HG03571 (cell line): Measurements from ENCODE around the gene NOVA2.

ENCODE experiments used
- ATAC-seq: cut with Tn5 transposase; IDR thresholded peaks from one replicate; pipeline ENCODE4 v1.9.1; 2021; ENCODE audit not compliant: unreplicated experiment

NOVA2 gene

DNA sequence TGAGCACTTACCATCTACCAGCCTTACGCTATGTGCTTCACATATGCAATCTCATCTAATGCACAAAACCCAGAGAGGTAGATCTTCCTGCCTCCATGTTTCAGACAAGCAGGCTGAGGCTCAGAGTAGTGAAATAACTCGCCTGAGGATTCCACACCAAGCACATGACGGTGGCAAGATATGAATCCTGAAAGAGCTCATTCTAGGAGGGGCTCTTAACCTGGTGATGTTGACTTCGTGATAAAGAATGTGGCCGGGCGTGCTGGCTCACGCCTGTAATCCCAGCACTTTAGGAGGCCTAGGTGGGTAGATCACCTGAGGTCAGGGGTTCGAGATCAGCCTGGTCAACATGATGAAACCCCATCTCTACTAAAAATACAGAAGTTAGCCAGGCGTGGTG is 5.0 kb downstream of the NOVA2 start:
- ATAC-seq = no peak

DNA sequence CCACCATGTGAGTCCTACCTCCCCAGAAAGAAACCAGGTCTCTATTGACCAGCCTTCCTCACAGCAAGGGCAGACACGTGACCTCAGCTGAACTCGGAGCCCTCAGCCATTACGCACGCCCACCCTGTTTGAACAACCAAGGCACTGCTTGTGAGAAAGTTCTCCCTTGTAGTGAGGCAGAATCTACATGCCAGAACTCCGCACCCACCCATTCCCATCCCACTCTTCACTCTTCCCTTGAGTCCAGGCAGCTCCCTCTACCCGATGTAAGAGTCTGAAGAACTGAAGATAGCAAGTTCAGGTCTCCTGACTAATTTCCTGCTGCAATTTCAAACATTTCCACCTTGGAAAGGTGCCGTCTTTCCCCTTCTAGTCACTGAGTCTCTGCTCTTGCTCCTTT is 6.4 kb downstream of the NOVA2 start:
- no peak for ATAC-seq

DNA sequence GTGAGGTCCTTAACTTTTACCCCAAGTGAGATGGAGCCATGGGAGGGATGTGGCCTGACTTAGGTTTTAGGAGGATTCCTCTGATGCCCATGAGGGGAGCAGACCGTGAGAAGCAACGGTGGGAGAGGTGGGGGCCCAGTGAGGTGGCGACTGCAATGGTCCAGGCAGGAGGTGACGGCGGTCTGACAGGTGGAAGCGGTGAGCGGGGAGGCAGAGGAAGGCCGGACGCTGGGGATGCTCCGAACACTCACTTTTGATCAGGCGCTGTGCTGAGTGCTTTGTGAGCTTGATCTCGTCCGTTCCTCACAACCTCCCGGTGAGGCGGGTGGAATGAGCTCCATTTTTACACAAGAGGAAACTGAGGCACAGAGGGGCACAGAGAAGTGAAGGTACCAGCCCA is 11.6 kb downstream of the NOVA2 start:
- ATAC-seq = no peak

DNA sequence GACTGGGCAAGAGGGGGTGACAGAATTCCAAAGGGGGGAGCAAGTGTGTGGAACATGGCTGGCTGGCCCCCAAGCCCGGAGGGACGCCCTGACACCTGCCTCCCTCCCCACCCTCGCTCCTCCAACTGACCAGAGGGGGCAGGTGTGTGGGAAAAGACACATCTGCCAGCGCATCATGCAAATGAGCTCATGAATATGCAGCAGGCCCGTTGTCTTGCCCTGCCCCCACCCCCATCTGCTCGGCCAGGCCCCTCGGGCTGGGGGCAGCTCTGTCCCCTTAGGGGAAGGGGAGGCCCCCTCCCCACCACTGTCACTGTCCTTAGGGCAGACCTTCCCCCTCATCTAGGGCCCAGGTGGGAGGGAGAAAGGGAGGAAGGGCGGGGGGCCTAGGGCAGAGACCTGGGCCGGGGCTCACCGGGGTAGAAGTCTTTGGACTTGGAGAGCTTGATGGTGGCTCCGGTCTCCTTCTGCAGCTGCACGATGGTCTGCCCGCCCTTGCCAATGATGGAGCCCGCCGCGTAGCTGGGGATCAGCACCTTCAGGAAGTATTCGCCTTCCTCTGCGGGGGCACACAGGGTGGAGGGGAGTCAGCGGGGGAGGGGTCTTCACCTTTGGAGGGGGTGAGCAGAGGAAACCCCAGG is 12.9 kb downstream of the NOVA2 start:
- ATAC-seq = no peak

DNA sequence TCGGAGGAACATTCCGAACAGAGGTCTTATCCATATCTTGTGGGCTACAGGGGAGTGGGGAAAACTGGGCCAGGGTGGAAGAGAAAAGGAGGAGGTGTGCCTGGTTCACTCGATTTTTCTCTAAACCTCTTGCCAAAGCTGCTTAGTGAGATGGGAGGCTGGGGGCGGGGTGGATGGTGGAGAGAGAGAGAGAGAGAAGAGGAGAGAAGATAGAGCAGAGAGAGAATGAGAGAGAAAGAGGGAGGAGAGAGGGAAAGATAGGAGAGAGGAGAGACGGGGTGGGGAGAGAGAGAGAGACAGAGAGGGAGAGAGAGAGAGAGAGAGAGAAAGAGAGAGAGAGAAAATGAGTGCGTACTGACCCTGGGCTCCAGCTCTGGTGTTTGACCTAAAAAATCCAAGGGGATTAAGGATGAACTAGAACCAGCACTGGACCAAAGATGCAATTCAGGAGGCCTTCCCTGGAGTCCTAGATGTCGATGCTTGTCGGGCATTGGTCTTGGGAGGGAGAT is 14.1 kb downstream of the NOVA2 start:
- no peak for ATAC-seq

DNA sequence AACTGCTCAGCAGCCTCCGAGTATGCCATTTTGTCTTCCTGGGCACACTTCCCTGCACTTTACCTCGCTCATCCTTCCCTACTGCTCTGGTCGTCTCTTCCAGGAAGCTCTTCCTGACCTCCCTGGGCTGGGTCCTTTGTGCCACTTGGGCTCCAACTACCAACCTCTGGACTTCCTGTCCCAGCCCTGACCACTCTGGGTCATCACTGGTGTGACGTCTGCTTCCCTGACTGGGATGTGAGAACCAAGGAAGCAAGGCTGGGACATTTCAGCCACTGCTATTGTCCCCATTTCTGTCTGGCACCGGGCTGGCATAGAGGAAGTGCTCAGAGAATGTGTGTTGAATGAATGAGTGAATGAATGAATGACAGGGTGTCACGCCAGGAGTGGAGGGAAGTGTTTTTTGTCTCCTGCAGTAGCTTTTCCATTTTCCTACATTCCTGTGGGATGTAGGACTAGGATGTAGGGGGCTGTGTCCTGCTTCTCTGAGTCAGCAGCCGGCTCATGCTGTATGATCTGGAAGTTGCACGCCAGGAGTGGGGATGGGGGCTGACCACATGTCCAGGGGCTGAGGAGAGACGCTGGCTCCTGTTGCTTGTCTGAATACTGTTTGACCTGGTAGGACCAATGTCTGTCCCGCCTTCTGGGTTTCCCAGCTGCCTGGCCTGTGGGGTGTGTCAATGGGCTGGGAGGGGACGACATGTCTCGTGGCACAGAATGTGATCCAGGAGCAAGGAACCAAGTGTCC is 14.7 kb downstream of the NOVA2 start:
- ATAC-seq = no peak

DNA sequence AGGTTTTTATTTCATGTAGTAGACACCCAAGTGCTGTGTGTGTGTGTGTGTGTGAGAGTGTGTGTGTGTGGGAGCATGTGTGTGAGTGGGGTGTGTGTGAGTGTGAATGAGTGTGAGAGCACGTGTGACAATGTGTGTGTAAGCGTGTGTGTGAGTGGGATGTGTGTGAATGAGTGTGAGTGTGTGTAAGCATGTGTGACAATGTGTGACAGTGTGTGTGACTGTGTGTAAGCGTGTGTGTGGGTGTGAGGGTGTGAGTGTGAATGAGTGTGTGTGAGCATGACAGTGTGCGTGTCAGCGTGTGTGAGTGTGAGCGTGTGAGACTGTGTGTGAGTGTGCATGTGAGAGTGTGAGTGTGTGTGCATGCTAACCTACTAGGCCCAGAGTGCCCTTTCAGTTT is 15.3 kb downstream of the NOVA2 start:
- no peak for ATAC-seq

DNA sequence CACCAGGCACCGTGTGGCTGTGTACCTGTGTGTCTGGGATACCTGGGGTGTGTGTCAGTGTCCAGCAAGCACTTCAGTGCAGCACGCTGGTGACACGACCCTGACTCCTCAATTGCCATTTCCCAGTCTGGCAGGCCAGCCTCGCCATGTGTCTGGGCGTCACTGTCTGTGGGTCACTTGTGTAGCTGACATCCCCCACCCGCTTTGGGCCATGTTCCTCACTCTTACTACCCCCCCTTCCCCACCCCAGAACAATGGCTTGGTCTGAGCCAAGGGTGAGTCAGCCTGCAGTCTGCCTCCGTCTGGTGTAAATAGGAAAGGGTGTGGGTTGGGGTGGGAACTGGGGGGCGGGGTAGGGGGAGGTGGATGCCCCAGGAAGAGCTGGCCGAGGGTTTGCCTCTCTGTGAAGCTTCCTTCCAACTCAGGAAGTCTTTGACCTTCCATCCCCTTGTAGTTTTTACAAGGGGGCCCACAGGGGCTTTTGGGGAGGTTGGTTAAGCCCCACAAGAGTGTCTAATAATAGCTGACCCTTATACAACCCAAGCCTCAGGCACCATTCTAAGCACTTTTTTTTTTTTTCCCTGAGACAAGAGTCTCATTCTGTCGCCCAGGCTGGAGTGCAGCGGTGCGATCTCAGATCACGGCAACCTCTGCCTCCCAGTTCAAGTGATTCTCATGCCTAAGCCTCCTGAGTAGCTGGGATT is 17.6 kb downstream of the NOVA2 start:
- no peak for ATAC-seq

DNA sequence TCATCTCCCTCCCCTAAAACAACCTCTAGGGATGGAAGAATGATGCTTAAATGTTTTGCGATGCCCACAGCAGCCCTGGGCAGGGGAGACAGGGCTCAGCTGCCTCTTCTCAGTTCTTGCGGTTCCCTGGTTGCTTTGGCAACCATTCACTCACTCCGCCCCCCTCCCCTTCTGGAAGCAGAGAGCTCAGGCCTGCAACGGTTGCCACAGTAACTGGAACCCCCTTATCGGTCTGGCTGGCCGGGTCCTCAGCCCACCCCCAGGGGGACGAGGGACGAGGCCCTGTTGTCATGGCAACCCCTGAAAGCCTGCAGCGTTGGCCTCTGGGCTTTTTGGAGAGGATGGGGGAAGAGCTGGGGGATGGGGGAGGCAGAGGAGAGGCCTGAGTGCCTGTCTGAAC is 19.5 kb downstream of the NOVA2 start:
- ATAC-seq = no peak

DNA sequence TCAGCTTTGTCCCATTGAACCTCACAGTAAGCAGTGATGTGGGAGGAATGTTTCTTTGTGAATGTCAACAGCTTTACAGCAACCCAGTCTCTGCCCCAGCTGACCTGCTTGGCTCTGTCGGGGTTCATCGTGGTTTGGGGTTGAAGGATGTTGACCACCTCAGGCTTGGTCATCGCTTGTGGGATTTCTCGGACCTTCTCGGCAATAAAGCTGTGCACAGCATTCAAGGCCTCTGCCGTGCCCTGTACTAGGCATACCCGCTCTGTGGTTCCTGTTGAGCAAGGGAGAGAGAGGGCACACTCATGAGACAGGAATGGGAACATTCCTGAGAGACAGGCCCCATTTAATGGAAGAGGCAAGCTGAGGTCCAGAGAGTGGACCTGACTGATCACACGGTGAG is 20.0 kb downstream of the NOVA2 start:
- no peak for ATAC-seq

DNA sequence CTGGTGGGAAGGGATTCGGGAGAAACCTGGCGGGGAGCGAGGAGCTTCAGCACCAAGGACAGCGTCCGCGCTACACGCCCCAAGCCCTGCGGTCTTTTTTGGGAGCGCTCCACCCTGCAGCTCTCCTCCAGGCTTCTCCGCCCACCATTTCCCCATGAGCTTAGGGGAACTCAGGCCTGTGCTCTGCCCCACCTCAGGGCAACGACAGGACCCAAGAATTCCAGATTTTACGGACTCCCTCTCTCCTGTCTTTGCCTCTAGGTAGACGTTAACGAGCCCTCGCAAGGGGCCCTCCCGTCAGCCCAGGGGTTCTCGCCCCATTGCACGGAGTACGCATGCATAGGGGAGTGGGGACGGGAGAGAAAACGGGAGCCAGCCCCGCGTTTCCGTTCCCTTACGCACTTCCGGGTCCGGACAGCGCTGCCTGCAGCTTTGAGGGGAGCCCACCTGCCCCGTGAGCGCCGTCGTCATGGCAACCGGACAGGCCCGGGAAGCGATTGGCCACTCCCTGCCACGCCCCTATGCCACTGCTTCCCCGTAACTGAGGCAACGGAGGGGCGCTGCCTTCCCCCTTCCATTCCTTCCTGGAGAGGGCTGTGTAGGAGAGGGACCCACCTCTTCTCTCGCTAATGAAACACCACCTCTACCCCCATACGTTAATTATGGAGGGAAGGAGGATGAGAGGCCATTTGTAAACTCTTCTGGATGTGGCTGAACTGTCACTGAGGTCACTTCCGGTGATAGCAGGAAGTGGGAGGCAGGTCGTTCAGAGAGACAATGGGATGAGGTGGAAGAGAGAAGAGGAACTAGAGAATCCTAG is 20.8 kb downstream of the NOVA2 start:
- ATAC-seq = no peak

DNA sequence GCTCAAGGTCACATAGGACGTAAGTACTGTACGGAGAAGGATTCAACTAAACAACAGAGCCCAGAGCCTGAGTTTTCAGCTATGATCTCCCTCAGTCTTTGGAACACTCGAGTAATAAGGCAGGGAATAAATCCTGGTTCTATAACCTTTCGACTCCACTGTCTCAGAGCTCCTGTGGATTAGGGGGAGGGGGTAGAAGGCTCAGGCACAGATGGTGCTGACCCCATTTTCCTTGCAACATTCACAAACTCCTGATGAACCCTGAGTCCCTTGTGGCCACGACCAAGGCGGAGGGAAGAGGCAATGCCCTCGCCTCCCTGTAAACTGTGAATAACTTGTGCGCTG is 21.4 kb downstream of the NOVA2 start:
- no peak for ATAC-seq

DNA sequence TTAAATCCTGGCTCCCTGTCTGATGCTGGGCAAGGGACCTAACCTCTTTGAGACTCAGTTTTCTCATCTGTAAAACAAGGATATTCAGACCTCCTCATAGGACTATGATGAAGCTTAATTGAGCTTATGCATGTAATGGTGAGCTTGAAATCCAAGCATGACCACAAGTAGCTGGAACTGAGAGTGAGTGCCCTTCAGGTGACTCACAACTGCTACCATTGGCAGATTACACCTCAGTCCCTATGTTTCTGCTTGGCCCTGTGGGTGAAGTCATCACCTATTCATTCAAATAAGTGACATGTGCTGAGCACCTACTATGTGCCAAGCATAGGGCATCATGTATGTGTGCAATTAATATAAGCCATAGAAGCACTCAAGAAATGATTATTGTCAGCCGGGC is 25.7 kb downstream of the NOVA2 start:
- ATAC-seq = no peak

DNA sequence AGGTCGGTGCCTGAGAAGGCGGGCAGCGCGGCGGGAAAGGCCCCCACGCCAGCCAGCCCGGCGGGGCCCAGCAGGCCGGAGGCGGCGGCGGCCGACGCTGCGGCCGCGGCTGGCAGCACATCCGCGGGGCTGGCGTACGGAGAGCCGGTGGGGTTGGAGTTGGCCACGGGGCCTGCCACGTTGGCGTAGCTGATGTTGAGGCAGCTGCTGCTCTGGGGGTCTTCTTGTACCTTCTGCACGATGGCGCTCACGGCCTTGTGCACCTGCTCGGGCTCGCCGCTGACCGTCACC is 33.2 kb downstream of the NOVA2 start:
- ATAC-seq = no peak

DNA sequence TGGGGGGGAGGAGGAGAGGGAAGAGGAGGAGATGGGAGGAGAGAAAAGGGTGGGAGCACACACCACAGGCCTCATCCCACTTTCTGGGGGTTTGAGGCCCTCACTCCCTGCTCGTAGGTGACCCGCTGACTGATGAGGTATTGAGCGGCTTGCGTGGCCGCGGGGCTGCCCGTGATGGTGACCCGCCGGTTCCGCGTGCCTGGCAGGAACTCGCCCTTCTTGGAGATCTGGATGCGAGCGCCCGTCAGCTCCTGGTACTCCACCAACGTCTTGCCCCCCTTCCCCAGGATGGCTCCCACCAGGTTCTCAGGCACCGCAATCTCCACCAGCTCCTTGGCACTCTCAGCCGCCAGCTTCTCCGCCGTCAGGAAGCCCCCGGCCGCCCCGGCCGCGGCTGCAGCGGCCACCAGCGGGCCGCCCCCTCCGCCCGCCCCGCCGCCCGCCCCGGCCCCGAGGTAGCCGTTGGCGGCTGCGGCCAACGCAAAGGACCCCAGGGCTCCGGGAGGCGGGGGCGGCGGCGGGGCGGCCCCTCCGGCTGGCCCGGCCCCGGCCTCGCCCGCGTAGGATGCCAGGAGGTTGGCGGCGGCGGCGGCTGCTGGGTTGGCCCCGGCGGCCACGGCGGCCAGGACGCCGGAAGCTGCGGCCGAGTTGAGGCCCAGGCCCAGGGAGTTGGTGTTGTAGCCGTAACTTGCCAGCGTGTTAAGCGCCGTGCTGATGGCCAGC is 33.7 kb downstream of the NOVA2 start:
- ATAC-seq = no peak

DNA sequence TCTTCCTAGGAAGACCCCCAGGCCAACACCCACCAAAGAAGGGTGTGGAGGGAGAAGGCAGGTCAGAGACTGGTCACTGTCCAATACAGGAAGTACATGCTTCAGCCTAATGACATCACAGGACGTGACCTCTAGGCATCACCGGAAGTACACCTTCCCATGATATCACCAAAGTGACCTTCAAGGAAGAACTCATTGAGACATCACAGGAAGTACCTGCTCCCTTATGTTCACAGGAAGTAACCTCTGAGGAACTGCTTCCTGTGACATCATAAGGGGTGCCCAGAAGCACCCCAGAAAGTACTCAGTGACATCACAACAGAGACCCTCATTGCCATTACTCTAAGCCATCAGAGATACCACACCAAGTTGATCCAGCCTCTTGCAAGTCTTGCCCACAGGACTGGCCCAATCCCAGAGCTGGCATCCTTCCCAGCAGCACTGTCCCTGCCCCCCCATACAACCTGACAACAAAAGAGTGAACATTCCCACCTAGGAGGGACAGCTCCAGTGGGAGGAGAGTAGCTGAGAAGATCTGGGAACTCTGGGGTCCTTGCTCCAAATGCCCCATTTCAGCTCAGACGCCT is 34.8 kb downstream of the NOVA2 start:
- ATAC-seq = no peak

DNA sequence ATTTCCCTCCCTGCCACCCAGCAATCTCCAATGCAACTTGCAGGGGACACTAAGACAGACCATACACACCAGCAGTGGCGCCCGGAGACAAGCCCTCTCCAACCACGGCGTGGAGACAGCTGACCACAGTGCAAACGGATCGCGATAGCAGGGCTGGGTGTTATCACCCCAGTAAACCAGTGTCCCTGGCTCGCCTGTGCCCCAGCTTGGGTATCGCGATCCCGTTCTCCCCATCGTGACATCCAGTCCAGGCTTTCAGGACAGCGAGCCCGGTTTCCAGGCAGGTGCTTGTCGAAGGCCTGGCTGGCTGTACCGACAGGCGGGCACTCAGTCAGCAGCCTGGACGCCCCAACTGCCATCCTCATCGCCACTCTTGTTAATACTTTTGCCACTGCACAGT is 38.4 kb downstream of the NOVA2 start:
- no peak for ATAC-seq

DNA sequence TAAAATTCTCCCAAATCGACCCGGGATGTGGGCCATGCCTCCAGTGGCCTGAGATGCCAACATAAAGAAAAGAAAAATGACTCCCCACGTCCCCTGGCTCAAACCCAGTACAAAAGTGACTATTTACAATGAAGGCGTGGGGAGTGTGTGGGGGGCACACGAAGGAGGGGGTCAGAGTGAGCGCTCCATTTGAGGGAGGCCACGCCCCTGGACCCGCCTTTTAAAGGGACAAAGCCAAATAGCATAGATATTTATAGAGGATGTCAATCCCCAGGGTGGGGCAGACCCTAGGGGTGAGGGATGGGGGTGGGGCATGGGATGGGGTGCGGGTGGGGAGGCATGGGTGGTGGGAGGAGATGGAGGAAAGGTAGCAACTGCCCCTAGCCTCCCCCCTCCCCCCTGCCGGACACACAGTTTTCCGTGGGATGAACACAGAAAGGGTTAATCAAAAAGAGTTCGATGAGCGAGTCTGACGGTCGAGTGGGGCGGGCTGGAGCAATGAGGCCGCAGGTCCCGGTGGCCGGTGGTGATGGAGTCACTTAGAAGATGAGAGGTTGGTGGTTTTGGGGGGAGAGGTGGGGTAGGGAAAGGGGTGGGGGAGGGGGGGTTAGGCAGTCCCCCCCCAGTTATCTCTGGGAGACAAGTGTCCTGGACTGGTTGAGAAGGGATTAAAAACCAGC is 39.0 kb downstream of the NOVA2 start:
- no peak for ATAC-seq

DNA sequence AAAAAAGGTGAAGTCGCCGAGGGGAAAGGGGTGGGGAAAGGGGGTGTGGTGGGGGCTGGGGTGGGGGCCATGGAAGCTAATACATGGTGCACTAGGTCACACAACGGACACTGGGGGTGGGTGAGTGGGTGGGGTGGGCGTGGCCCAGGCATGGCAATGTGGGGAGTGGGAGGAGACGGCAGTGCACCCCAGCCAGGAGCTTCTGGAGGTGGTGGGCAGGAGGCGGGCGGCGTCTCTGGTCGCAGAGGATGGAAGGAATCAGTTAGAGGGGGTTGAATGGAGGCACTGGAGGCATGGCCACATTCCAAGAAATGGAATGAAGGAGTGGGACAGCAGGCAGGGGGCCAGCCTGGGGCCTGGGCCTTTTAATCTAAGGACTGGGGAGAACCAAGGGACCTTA is 39.9 kb downstream of the NOVA2 start:
- ATAC-seq = no peak

DNA sequence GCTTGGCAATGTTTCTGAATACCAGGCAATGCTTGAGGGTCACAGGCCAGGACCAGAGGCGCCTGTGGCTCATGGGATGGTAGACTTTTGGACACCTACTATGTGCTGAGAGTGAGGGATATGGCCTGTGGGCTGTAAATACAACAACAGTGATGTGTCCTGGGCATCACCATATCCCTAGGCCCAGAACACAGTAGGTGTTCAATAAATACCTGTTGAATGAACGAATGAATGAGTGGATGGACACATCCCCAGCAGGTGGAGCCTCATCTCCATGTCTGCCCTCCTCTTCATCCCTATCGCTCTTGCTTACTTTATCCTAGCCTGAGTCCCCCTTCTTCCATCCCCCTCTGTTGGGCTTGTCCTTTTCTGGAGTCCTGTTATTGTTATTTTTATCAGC is 42.6 kb downstream of the NOVA2 start:
- no peak for ATAC-seq
